GM19467 (cell line): ENCODE results near the gene PTK7.
A peak's percentile ranks its signal among the peaks of the same experiment; 100 is the strongest.

Experiments used
- ATAC-seq: cut with Tn5 transposase; IDR thresholded peaks from one replicate; pipeline ENCODE4 v1.9.1; 2021; ENCODE audit warnings: mild to moderate bottlenecking, moderate library complexity; ENCODE audit not compliant: unreplicated experiment

The PTK7 gene

DNA sequence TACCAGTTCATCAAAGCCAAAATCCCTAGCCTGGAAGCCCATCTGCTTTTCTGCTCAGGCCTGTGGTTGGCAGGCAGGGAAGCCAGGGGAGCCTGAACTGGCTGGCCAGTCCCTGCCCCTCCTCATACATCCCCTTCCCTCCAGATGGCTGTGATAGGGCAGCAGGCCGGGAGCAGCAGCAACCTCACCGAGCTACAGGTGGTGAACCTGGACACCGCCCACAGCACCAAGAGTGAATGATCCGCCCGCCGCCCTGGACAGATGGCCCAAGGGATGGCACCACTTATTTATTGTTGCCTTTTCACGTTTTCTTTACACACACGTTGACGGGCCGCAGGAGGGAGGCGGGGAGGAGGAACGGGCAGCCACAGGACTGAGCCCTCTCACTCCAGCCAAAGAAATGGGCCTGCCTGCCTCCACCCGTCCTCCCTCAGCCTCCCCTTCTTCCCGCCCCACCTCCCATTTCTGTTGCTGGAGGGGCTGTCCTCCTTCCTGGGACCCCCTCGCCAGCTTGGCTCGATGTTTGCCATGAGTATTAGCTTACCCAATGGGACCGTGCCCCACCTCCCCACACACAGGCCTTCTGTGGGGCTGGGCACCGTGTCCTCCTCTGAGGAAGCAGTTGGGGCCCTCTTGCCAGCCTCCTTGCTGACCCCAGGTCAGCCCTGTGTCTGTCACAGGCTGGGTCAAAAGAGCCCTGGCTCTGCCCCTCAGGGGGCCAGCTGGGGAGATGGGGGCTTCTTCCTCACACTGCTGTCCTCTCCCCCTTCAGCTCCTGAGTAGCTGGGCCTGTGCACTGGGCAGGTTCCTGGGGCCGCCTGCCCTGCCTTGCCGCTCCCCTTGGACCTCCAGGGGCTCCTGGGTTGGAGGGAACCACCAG lies 103.1 kb downstream of the PTK7 start:
- ATAC-seq = no peak

DNA sequence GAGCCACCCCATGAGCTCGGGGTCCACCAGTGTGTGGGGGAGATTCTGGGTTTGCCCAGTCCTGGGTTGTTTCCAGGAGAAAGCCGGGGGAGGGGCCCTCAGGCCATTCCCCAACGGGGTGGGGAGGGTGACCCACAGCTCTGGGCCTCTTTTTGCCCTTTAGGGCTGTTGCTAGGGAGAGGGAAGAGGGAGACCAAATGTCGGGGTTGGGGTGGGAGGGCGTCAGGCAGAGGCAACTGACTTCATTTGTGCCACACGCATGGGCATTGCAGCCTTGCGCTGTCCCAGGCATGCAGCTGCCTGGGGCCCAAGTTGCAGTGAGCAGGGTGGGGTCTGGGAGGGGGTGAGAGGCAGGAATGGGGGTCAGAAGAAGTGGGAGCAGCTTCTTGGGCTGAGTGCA lies 103.9 kb downstream of the PTK7 start:
- ATAC-seq = no peak

GRCh38 chr6:43180985-43181384 lies 104.9 kb downstream of the PTK7 start:
- ATAC-seq = no peak

GRCh38 chr6:43181621-43181941 lies 105.5 kb downstream of the PTK7 start:
- no peak for ATAC-seq

- ATAC-seq = peak; percentile 89
Observed at GRCh38 chr6:43181942-43182860, 106.1 kb downstream of the PTK7 start, which contains the start of gene CUL9. CUL9 (plus strand) TSS chr6:43182196; CDS start chr6:43184311, 2,115 bp downstream.

- ATAC-seq = no peak
Observed at GRCh38 chr6:43183441-43183840, 107.3 kb downstream of the PTK7 start.

GRCh38 chr6:43184268-43184985 lies 108.3 kb downstream of the PTK7 start:
- ATAC-seq = no peak

DNA sequence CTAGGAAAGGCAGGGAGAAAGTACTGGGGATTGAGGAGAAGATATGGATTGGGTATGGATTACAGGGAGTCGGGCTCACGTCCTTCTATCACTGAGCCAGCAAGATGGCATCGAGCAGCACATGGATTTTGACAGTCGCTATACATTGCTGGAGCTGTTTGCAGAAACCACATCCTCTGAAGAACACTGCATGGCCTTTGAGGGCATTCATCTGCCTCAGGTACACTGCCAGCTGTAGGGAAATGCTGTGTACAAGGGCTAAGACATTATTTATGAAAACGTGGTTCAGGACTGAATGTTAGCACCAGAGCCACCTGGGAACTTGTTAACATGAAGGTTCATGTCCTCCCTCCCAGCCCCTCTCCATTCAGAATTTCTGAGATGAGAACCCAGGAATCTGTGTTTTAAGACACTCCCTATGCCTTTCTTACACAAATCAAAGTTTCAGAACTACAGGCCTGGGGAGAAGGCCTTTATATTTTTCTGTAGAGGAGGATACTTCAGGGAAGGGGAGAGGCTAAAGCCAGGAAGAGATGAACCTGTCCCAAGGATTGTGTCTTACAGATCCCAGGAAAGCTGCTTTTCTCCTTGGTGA lies 109.4 kb downstream of the PTK7 start:
- no peak for ATAC-seq

- ATAC-seq = no peak
Observed at GRCh38 chr6:43186019-43186418, 109.9 kb downstream of the PTK7 start.

DNA sequence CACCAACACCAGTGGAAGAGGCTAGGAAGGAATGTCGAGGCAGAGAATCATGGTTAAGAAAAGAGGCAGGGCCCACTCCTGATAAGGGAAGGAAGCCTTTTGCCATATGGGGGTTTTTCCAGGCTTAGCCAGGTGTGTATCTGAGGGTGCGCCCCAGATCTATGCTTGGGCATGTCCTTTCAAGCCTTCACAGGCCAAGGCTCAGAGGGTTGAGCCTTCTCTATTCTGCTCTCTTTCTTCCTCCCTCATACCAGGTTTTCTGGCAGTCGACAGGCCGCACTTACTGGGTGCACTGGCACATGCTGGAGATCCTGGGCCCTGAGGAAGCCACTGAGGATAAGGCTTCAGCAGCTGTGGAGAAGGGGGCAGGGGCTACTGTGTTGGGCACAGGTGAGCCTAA lies 110.6 kb downstream of the PTK7 start:
- ATAC-seq = no peak

DNA sequence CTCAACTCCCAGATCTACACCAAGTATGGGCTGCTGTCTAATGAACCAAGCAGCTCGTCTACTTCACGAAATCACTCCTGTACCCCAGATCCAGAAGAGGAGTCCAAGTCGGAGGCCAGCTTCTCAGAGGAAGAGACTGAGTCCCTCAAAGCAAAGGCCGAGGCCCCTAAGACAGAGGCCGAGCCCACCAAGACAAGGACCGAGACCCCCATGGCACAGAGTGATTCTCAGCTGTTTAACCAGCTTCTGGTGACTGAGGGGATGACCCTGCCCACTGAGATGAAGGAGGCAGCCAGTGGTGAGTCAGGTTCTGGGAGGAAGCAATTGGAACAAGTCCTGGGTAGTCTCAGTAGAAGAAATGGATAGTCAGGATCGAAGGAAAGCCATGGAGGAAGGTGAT lies 111.7 kb downstream of the PTK7 start:
- ATAC-seq = no peak

GRCh38 chr6:43188426-43188825 lies 112.3 kb downstream of the PTK7 start:
- ATAC-seq = no peak

GRCh38 chr6:43189776-43190304 lies 113.7 kb downstream of the PTK7 start:
- ATAC-seq = no peak

DNA sequence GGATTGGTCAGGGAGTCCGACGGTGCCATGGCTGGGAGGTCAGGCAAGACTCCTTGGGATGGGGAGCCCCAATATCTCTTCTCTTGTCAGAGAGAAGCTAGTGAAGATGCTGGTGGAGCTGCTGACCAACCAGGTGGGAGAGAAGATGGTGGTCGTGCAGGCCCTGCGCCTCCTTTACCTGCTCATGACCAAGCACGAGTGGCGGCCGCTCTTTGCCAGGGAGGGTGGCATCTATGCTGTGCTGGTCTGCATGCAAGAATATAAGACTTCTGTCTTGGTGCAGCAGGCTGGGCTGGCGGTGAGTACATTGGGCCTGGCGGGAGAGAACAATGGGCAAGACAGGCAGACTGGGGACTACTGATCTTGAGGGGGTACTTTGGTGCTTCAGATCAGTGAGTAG lies 116.8 kb downstream of the PTK7 start:
- ATAC-seq = no peak

DNA sequence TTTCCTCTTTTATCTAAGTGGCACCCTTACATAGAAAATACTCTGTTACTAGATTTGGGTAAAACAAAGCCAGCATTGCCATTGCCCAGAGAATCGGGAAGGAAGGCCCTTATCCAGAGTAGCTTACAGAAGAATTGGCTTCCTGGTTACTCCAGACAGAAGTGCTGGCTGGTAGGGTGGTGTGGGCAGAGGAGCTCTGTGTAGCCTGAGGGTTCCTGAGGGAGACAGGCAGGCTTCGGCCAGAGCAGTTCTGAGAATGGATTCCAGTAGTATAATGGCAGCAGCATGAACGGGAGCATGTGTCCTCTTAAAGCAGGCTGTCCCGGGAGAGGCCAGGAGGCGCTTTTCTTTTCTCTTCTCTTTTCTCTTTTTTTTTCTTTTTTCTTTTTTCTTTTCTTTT lies 117.8 kb downstream of the PTK7 start:
- no peak for ATAC-seq

GRCh38 chr6:43196337-43196736 lies 120.2 kb downstream of the PTK7 start:
- no peak for ATAC-seq

DNA sequence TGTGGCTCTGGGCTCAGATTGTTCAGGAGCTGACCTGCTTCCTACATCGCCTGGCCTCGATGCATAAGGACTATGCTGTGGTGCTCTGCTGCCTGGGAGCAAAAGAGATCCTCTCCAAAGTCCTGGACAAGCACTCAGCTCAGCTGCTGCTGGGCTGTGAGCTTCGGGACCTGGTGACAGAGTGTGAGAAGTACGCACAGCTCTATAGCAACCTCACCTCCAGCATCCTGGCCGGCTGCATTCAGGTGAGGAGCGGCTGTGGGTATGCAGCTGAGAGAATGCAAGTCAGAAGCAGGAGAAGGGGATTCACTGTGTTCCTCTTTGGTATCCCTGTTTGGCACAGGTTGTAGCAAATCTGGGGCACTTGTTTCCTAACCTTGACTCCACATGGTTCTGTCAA lies 123.8 kb downstream of the PTK7 start:
- no peak for ATAC-seq

DNA sequence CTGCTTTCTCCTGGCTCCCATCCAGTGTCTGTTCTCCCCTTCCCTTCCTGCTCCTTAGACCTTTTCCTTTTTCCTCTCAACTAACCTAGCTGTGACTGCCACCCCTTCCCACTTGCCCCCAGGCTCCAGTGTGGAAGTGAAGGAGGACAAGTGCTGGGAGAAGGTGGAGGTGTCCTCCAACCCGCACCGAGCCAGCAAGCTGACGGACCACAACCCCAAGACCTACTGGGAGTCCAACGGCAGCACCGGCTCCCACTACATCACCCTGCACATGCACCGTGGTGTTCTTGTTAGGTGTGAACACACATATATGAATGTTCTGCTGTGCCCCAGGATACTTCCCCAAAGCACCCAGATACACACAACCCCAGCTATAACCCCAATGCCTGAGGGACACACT lies 124.4 kb downstream of the PTK7 start:
- ATAC-seq = no peak

DNA sequence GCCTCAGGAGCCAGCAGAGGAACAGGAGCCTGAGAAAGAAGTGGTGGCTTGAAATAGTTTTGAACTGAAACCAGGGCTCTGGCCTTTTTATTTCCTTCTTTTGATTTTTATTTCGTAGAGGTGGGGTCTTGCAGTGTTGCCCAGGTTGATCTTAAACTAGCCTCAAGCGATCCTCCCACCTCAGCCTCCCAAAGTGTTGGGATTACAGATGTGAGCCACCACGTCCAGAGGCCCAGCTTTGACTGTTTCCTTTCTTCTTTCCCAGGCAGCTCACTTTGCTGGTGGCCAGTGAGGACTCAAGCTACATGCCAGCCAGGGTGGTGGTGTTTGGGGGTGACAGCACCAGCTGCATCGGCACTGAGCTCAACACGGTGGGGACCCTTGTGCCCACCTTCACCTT lies 126.3 kb downstream of the PTK7 start:
- no peak for ATAC-seq

DNA sequence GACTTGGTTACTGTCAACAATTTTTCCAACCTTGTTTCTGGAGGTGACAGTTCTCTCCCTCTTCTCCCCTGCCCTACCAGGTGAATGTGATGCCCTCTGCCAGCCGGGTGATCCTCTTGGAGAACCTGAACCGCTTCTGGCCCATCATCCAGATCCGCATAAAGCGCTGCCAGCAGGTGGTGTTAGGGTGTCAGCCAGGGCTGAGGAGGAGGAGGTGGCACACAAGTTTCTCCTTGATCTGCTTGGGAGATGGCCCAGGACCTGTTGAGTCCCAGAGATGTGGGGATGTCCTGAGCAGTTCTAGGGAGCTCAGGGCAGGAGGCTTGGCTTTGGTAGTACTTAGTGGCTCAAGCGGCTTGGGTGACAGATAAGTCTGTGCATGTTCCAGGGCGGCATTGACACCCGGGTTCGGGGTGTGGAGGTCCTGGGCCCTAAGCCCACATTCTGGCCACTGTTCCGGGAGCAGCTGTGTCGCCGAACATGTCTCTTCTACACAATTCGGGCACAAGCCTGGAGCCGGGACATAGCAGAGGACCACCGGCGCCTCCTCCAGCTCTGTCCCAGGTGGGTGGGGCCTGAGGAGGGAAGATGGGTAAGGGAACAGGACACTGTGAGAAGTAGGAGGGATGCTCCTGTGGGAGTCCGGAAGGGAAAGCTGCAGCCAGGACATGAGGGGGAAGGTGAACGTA lies 127.1 kb downstream of the PTK7 start:
- ATAC-seq = no peak
